GM20431 (cell line): ENCODE measurements around the gene KCND1.

Experiments
- in situ Hi-C: fragments of 300-500 bp; cut with MseI, MboI; formaldehyde crosslinking; loops from one replicate; pipeline ENCODE4 v1.15.0; 2020; ENCODE audit warnings: low sequenced_read_pairs; ENCODE audit not compliant: unreplicated experiment

Gene KCND1

DNA sequence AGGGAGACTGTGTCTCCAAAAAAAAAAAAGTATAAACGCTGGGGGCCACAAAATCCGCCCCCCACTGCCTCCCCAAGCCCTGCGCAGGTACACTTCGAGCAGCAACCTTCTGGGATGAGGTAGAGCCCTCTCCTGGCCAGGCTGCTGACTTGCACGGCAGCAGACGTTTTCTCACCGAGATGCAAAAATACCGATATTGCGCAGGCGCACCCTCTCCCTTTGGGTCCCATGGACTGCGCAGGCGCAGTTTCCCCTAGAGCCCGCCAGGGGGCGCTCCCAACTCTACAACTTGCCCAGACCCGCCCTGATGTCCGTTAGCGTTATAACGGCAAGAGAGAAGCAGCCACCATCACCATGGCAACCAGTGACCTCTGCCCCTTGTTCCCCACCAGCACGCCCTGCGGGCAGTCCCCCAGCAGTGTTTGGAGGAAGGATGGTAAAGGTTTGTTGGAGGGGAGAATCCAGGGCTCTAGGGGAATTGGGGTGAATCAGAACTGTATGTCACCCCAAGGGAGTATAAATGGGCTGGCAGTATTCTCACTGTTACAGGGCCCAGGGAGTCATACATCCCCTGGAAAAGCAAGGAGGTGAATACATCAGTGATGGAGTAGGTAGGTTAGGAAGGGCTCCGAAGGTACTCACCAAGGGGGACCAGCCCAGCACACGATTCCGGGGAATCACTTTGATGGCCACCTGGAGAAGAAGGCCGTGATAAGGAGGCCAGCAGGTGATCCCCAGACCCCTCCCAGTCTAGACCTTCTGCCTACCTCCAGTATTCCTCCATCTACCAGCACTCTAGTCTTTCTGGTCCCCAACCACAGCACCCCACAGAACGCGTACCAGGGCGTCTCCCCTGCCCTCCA lies 54.3 kb downstream of the KCND1 start:
- in situ Hi-C loops: no loop called here

DNA sequence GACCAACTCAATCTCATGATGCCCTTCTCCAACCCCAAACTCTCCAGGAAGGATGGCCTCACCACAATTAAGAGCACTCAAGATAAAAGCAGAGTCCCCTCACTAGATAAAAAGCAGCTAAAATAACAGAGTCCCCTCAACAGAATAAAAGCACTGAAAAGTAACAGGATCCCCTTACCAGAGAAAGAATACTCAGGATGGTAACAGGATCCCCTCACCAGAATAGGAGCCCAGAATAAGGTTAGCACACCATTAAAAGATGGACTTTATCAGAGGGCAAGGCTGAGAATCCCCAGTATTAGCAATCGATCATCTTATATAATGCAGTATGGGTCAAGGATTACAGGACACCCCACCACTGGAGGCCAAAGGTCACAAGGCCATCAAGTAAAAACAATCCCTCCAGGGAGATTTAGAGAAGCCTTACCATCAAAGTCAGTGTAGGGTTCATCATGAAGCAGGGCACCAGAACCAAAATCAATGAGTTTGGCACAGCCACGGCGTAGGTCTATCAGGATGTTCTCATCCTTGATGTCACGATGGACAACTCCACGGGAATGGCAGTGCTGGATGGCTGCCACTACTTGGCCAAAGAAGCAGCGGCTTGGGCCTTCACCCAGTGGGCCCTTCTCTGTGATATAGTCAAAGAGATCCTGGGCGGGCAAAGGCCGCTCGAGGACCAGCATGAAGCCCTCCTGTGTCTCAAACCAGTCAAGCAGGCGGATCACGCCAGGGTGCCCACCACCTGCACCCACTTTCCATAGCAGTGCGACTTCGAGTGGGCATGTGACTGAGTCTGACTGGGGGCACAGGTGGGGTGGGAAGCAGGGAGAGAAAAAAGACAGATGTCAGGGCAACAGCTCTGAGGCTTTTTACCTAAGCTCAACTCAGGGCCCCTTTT lies 56.8 kb downstream of the KCND1 start:
- in situ Hi-C loops: no loop called here

- in situ Hi-C loops: no loop called here
Measured at GRCh38 chrX:48913605-48914366, 57.9 kb downstream of the KCND1 start.

- in situ Hi-C loops: no loop called here
Measured at GRCh38 chrX:48911412-48912182, 60.0 kb downstream of the KCND1 start, which contains the start of gene SLC35A2. Gene SLC35A2, minus strand, starts transcription at chrX:48911646. Its CDS starts 10 bp downstream, at chrX:48911636.
